Activated naive CD4-positive, alpha-beta T cell treated with anti-CD3 and anti-CD28 coated beads for 36 hours (primary cell): ENCODE data around the gene LSM7. TPM values are rescaled to one million over a fixed set of nuclear protein-coding genes. Genes with fewer than 3 reads are reported as not detected.

ENCODE experiments used
- CTCF ChIA-PET: fragments of 350-600 bp; sonication (Branson Sonifier 250); formaldehyde crosslinking; loops from one replicate; lab custom pipeline; 2021; ENCODE audit warnings: antibody characterized with exemption; lab: Charles Lee
- DNase-seq: peaks from one replicate; pipeline ENCODE4 v3.0.0-alpha.2; 2020
- H3K27ac Mint-ChIP-seq: one replicate; pipeline ENCODE4 v1.8.0; 2021; ENCODE audit warnings: mild to moderate bottlenecking, mixed read lengths
- H3K27me3 Mint-ChIP-seq: one replicate; pipeline ENCODE4 v1.8.0; 2021; ENCODE audit warnings: low read depth, mixed read lengths
- H3K36me3 Mint-ChIP-seq: one replicate; pipeline ENCODE4 v1.8.0; 2021; ENCODE audit warnings: low read depth, mixed read lengths
- H3K4me1 Mint-ChIP-seq: one replicate; pipeline ENCODE4 v1.8.0; 2021; ENCODE audit warnings: low read depth, mixed read lengths
- H3K4me3 Mint-ChIP-seq: one replicate; pipeline ENCODE4 v1.8.0; 2021; ENCODE audit warnings: mild to moderate bottlenecking, moderate library complexity, mixed read lengths
- H3K9me3 Mint-ChIP-seq: one replicate; pipeline ENCODE4 v1.8.0; 2021; ENCODE audit warnings: mixed read lengths
- intact Hi-C: fragments of 100-400 bp; cut with micrococcal nuclease; formaldehyde crosslinking; loops from one replicate; pipeline ENCODE4 v1.15.1; 2023
- total RNA-seq, 2 experiments: library from RNA; stranded (reverse); gene quantifications; one replicate each; pipeline ENCODE4 v1.2.3, GENCODE V29; 2021

Gene LSM7
- total RNA-seq, 2 experiments from 2014 or later, result 162 to 164 TPM

DNA sequence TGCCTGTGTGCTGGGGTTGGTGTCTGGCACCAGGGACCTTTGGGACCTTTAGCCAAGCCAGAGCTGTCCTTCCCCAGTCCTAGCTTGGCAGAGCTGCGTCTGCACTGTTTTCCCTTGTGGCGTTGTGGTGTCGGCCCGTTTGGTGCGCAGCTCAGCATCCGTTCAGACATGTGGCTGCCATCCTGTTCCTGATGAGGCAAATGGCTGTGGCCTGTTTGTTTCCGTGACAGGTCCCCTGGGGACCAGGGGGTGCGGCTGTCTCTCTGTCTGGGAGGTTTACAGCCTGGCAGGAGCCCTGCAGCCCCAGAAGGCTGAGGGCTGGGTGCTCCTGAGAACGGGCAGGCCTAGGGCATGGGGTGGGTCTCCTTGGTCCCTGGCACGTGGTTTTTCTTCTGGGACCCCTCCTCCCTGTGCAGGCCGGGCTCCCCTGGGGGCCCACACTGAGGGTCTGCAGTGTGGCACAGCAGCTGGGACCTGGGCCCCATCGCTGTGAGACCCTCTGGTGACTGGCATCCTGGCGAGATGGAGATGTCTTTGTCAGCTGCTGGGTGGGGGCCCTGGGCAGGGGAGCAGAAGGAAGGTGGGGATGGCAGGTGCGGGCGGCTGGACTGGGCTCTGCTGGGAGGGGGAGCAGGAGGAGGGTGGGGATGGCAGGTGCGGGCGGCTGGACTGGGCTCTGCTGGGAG lies 4.1 kb upstream of the LSM7 start:
- peak; percentile 75 for DNase-seq
- Mint-ChIP-seq H3K27me3 (no peaks in the 10 kb centered on the region), H3K4me3 (peak overlapping the region; percentile 34), H3K36me3 (peaks cover 15% of the 10 kb centered on the region), H3K4me1 (peaks cover 52% of the 10 kb centered on the region), H3K9me3 (peaks cover 7% of the 10 kb centered on the region), H3K27ac (peak overlapping the region; percentile 82)
- intact Hi-C loops, result no loop called here
- CTCF ChIA-PET, result interaction anchor here (1.0 to 1.1 kb wide), 2 partner anchors 58 to 305 kb away, joined by 6 to 7 read pairs; no protein-coding TSS in a partner anchor

GRCh38 chr19:2331601-2332246 lies 3.3 kb upstream of the LSM7 start:
- Mint-ChIP-seq H3K4me3 (peak overlapping the region; percentile 8), H3K27me3 (no peaks in the 10 kb centered on the region), H3K36me3 (peaks cover 17% of the 10 kb centered on the region), H3K4me1 (peaks cover 60% of the 10 kb centered on the region), H3K27ac (peak overlapping the region; percentile 82), H3K9me3 (peaks cover 7% of the 10 kb centered on the region)
- intact Hi-C loops, result no loop called here
- no peak for DNase-seq
- CTCF ChIA-PET, result interaction anchor here (0.6 to 1.1 kb wide), 3 partner anchors 59 to 306 kb away, joined by 3 to 7 read pairs (median 6); no protein-coding TSS in a partner anchor

GRCh38 chr19:2330632-2331284 lies 2.4 kb upstream of the LSM7 start:
- Mint-ChIP-seq H3K9me3 (peaks cover 2% of the 10 kb centered on the region), H3K27ac (peak overlapping the region; percentile 58), H3K27me3 (no peaks in the 10 kb centered on the region), H3K36me3 (peaks cover 21% of the 10 kb centered on the region), H3K4me3 (peak overlapping the region; percentile 52), H3K4me1 (peaks cover 65% of the 10 kb centered on the region)
- no peak for DNase-seq
- intact Hi-C loops, result no loop called here
- CTCF ChIA-PET, result interaction anchor here (0.6 kb wide), 1 partner anchor 281 kb away, joined by 3 read pairs; no protein-coding TSS in a partner anchor

- H3K36me3 Mint-ChIP-seq, result peaks cover 23% of the 10 kb centered on the region
- peak overlapping the region; percentile 58 for H3K27ac Mint-ChIP-seq
- CTCF ChIA-PET, result interaction anchor here (0.7 kb wide), 1 partner anchor 39 kb away, joined by 3 read pairs; no protein-coding TSS in a partner anchor
- H3K27me3 Mint-ChIP-seq, result no peaks in the 10 kb centered on the region
- peaks cover 68% of the 10 kb centered on the region for H3K4me1 Mint-ChIP-seq
- intact Hi-C loops, result no loop called here
- no peaks in the 10 kb centered on the region for H3K9me3 Mint-ChIP-seq
- no peak for DNase-seq
- peak overlapping the region; percentile 52 for H3K4me3 Mint-ChIP-seq
Observed at GRCh38 chr19:2330255-2330631, 1.9 kb upstream of the LSM7 start.

DNA sequence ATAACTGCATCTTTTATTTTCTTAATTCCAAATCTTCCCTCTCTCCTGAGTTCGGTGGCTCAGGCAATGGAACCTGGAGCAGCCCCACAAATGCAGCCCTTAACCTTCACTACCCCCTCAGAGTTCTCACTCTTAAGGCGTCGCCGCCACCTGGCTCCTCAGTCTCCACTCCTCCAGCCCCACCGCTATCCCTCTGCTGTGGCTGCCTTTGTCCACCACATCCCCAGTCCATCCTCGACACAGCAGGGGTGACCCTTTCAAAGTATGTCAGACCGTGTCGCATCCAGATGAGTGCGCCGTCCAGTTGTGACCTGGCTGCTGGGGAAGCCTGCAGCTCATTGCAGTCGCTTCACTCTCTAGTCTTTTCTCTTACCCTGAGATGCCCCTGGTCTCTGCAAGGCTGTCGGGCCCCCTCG lies 1.1 kb upstream of the LSM7 start:
- CTCF ChIA-PET, result interaction anchor here (0.7 kb wide), 1 partner anchor 38 kb away, joined by 3 read pairs; no protein-coding TSS in a partner anchor
- peaks cover 76% of the 10 kb centered on the region for H3K4me1 Mint-ChIP-seq
- H3K4me3 Mint-ChIP-seq, result peak overlapping the region; percentile 87
- H3K36me3 Mint-ChIP-seq, result peaks cover 23% of the 10 kb centered on the region
- H3K9me3 Mint-ChIP-seq, result no peaks in the 10 kb centered on the region
- DNase-seq, result no peak
- peak overlapping the region; percentile 69 for H3K27ac Mint-ChIP-seq
- H3K27me3 Mint-ChIP-seq, result no peaks in the 10 kb centered on the region
- intact Hi-C loops, result loop anchor here (5.0 kb wide), 3 partner anchors 42 to 177 kb away; partner anchors contain the start of gene AP3D1

- CTCF ChIA-PET, result no interaction called here
- no peaks in the 10 kb centered on the region for H3K9me3 Mint-ChIP-seq
- H3K4me3 Mint-ChIP-seq, result peak overlapping the region; percentile 87
- H3K27me3 Mint-ChIP-seq, result no peaks in the 10 kb centered on the region
- H3K36me3 Mint-ChIP-seq, result peaks cover 25% of the 10 kb centered on the region
- H3K27ac Mint-ChIP-seq, result peak overlapping the region; percentile 69
- peaks cover 76% of the 10 kb centered on the region for H3K4me1 Mint-ChIP-seq
- intact Hi-C loops, result loop anchor here (5.0 kb wide), 3 partner anchors 42 to 177 kb away; partner anchors contain the start of gene AP3D1
- no peak for DNase-seq
Observed at GRCh38 chr19:2329149-2329478, 728 bp upstream of the LSM7 start.

DNA sequence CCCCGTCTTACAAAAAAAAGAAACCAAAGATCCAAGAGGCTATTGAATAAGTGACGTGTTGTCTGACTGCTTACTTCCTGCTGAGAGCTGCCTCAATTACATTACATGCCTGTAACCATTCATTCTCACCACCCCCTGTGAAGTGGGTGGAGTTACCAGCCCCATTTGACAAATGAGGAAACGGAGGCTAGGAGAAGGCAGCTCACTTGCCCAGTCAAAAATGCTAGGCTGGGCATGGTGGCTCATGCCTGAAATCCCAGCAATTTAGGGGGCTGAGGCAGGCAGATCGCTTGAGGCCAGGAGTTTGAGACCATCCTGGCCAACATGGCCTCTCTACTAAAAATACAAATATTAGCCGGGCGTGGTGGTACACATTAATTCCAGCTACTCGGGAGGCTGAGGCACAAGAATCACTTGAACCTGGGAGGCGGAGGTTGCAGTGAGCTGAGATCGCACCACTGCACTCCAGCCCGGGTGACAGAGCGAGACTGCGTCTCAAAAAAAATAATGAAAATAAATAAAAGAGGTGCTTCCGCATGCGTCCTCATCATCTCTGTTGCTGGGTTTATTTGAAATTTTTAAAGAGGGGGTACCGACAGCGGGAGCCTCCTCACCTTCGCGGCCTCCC lies 499 bp downstream of the LSM7 start:
- Mint-ChIP-seq H3K27me3 (no peaks in the 10 kb centered on the region), H3K4me3 (peak overlapping the region; percentile 96), H3K36me3 (peaks cover 28% of the 10 kb centered on the region), H3K4me1 (peaks cover 69% of the 10 kb centered on the region), H3K9me3 (no peaks in the 10 kb centered on the region), H3K27ac (peak overlapping the region; percentile 94)
- CTCF ChIA-PET, result no interaction called here
- intact Hi-C loops, result loop anchor here (1.0 to 5.0 kb wide), 6 partner anchors 41 to 286 kb away; partner anchors contain the start of genes AP3D1, PLEKHJ1 and SF3A2
- peak; percentile 82 for DNase-seq

DNA sequence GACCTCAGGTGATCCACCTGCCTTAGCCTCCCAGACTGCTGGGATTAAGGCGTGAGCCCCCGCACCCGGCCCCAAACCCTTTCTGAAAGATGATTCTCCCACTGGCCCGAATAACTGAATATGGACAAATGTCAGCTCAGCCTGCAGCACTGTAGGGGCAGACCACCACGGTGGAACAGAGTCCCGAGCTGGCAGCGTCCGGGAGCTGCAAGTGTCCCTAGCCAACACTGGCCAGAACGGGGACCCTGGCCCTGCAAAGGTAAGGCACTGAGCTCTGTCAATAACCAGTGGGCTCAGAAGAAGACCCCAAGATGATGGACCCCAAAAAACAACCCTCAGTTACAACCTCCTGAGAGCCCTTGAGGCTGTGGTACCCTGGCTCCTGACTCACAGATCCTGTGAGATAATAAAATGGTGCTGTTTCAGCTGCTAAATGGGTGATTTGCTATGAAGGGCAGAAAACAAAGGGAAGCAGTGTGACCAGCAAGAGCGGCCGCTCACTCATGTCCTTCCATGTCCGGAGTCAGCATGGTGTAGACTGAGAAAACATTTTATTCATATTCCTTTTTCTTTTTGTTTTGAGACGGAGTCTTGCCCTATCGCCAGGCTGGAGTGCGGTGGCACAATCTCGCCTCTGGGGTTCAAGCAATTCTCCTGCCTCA lies 1.6 kb downstream of the LSM7 start:
- peaks cover 30% of the 10 kb centered on the region for H3K36me3 Mint-ChIP-seq
- DNase-seq, result no peak
- intact Hi-C loops, result loop anchor here (1.0 to 5.0 kb wide), 4 partner anchors 40 to 285 kb away; partner anchors contain the start of gene AP3D1
- no peaks in the 10 kb centered on the region for H3K27me3 Mint-ChIP-seq
- no peaks in the 10 kb centered on the region for H3K9me3 Mint-ChIP-seq
- CTCF ChIA-PET, result no interaction called here
- peak overlapping the region; percentile 96 for H3K4me3 Mint-ChIP-seq
- peaks cover 60% of the 10 kb centered on the region for H3K4me1 Mint-ChIP-seq
- H3K27ac Mint-ChIP-seq, result peak overlapping the region; percentile 94

GRCh38 chr19:2325281-2326046 lies 2.9 kb downstream of the LSM7 start:
- Mint-ChIP-seq H3K4me1 (peaks cover 46% of the 10 kb centered on the region), H3K27me3 (no peaks in the 10 kb centered on the region), H3K36me3 (peaks cover 30% of the 10 kb centered on the region), H3K9me3 (no peaks in the 10 kb centered on the region), H3K27ac (no peak overlapping the region), H3K4me3 (no peak overlapping the region)
- intact Hi-C loops, result loop anchor here (5.0 kb wide), 3 partner anchors 38 to 173 kb away; partner anchors contain the start of gene AP3D1
- DNase-seq, result no peak
- CTCF ChIA-PET, result no interaction called here

DNA sequence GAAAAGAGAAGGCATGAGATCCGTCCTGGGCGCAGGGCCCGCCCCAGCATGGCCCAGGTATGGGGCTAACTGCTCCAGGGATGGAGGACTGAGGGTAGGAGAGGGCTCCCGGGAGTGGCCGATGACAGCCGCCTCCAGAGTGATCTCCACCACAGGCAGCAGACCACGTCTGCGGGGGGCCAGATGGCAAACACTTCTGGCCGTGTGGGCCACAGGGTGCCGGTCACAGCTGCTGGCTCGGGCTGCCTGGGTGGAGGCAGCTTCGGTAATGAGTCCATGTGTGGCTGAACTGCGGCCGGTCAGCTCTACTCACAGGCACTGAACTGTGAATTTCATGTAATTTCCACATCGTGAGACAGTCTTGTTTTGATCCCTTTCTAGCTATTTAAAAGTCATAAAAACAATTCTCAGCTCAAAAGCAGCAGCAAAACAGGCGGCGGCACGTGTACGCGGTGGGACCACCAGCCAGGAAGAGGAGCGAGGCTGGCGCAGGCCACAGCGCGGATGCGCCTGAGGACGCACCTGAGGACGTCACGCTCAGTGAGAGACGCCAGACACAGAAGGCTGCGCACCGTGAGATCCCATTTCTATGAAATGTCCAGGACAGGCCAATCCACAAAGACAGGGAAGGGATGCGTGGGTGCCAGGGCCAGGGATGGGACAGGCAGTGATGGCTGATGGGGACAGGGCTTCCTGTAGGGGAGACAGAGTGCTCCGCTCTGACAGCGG lies 4.0 kb downstream of the LSM7 start:
- no peak overlapping the region for H3K4me3 Mint-ChIP-seq
- peaks cover 28% of the 10 kb centered on the region for H3K36me3 Mint-ChIP-seq
- no peaks in the 10 kb centered on the region for H3K9me3 Mint-ChIP-seq
- DNase-seq, result no peak
- intact Hi-C loops, result no loop called here
- CTCF ChIA-PET, result interaction anchor here (0.7 kb wide), 1 partner anchor 22 kb away, joined by 4 read pairs; no protein-coding TSS in a partner anchor
- no peak overlapping the region for H3K27ac Mint-ChIP-seq
- H3K4me1 Mint-ChIP-seq, result peaks cover 37% of the 10 kb centered on the region
- no peaks in the 10 kb centered on the region for H3K27me3 Mint-ChIP-seq
